DMS 273 treated with DMSO at 0.1 percent for 48 hours (cell line): ENCODE results near the gene NCS1.
A peak's percentile ranks its signal among the peaks of the same experiment; 100 is the strongest.

ENCODE experiments used
- DNase-seq: peaks from one replicate; lab custom pipeline; 2025; lab: John Stamatoyannopoulos, UW

Gene NCS1

GRCh38 chr9:130194378-130194932 lies 22.3 kb downstream of the NCS1 start:
- no peak for DNase-seq

DNA sequence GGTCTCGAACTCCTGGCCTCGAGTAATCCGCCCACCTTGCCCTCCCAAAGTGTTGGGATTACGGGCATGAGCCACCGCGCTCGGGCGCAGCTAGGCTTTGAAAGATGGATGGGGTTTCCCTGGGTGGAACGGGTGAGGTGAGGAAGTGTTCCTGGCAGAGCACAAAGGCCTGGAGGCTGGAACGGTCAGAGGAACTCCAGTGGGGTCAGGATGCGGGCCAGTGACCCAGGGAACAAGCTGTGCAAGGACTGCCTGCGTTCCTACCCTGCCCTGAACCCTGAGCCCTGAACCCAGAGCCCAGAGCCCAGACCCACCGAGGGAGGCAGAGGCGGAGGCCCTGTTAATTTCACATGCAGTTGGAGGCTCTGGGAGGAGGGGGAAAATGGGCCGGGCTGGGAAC lies 23.4 kb downstream of the NCS1 start:
- no peak for DNase-seq

GRCh38 chr9:130196643-130197042 lies 24.4 kb downstream of the NCS1 start:
- DNase-seq: peak; percentile 65

GRCh38 chr9:130197386-130197785 lies 25.2 kb downstream of the NCS1 start:
- no peak for DNase-seq

- DNase-seq: no peak
Measured at GRCh38 chr9:130197888-130198287, 25.7 kb downstream of the NCS1 start.

- DNase-seq: no peak
Measured at GRCh38 chr9:130198501-130199179, 26.4 kb downstream of the NCS1 start.

- DNase-seq: no peak
Measured at GRCh38 chr9:130199605-130200004, 27.4 kb downstream of the NCS1 start.

- no peak for DNase-seq
Measured at GRCh38 chr9:130200038-130200849, 28.0 kb downstream of the NCS1 start.

GRCh38 chr9:130201399-130201873 lies 29.2 kb downstream of the NCS1 start:
- DNase-seq: no peak

DNA sequence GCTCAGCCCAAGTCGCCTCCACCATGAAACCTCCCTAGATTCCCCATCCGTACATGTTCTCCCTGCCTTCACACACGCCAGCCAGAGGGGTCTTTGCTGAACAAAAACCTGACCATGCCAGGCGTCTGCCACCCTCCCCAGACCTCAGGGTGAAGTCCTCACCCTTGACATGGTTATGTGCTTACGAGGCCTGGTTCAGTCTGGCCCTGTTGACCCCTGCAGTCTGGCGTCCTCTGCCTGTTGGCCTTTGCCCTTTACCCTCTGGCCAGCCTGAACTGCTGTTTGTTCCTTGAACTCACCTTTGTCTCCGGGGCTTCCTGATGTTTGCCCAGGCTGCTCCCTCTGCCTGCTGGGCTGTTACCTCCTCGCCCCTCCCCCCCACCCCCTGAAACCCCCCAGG lies 29.8 kb downstream of the NCS1 start:
- DNase-seq: no peak

DNA sequence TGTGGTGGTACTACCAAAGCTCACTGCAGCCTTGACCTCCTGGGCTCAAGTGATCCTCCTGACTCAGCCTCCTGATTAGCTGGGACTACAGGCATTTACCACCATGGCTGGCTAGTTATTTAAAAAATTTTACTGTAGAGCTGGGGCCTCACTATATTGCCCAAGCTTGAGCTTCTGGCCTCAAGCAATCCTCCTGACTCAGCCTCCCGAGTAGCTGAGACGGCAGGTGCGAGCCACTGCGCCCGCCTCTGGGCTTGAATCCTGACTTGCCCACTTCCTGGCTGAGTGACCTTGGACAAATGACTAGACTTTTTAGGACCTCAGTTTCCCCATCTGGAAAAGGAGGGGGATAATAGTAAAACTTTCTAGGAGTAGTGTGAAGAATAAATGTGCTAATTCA lies 32.1 kb downstream of the NCS1 start:
- DNase-seq: no peak

DNA sequence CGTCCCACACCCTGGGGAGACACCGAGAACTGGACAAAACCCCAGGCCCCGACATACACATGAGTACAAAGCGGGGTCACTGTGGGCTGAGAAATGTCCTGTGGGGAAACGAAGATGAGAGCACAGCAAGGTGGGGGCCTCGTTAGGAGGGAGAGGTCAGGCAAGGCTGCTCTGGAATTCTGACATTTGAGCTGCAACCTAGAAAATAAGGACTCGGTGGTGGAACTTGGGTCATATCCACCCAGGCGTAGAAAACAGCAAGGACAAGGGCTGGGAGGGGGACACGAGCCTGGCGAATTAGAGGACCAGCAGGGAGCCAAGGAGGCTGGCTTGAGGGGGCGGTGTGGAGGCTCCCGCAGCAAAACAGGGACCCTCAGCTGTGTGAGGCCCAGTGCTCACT lies 32.8 kb downstream of the NCS1 start:
- no peak for DNase-seq

DNA sequence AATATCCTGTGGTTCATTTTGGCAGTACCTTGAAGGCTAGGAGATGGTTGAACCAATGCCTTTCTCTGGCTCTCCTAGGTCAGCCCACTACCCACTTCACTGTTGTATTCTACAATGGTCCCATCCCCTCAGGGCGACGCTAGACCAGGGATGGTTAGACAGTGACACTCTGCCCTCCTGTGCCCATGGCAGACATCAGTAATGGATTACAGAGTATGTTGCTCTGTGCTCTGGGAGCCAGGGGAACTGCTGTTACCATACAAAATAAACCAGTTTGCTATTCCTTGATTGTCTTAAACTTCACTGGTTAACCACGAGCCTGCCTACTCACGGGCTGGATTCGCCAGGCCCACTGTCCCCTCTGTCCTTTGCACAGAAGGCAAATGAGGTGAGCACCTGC lies 33.7 kb downstream of the NCS1 start:
- DNase-seq: no peak

- no peak for DNase-seq
Measured at GRCh38 chr9:130206579-130206978, 34.4 kb downstream of the NCS1 start.

GRCh38 chr9:130207241-130207992 lies 35.2 kb downstream of the NCS1 start:
- no peak for DNase-seq

GRCh38 chr9:130208600-130209347 lies 36.6 kb downstream of the NCS1 start:
- no peak for DNase-seq

- DNase-seq: no peak
Measured at GRCh38 chr9:130209422-130209821, 37.2 kb downstream of the NCS1 start.

DNA sequence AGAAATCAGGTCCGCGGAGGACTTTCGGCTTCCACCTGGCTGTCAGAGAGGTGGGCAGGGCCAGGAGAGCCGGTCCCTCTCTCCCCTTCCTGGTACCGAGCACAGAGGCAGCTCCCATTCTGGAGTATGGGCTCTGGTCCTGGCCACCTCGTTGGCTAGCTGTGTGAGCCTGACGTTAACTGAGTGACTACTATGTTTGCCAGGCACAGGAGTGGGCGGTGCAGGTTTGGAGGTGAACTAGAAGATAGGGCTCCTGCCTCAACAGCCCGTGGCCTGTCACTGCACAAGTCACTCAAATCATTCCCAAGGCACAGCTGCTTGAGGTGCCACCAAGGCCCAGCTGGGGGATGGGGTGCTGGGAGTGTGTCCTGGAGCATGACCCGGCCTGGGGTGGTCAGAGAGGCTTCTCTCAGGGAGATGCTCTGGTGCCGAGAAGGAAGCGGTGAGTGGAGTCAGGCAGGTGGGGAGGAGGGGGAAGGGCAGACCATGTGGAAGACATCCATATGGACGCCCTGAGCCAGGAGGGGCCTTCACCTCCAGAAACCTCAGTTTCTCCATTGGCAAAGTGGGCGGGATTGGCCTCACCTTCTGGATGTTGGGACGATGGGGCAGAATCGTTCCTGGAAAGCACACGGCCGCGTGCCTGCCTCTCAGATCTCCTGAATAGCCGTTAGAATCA lies 39.5 kb downstream of the NCS1 start:
- no peak for DNase-seq

- DNase-seq: no peak
Measured at GRCh38 chr9:130212543-130213297, 40.5 kb downstream of the NCS1 start.
